Kidney (tissue), 14 donors: ENCODE results near the gene PAX3. TPM values are rescaled to one million over a fixed set of nuclear protein-coding genes. Genes with fewer than 3 reads are reported as not detected.

ENCODE experiments used
- DNase-seq, 5 donors: peaks; one replicate each; pipeline ENCODE4 v3.0.0-alpha.2; 2013 to 2020
- FAIRE-seq: peaks from 2 replicates; lab custom pipeline; 2012; peaks lifted over from hg19 to GRCh38; lab: Jason Lieb, UNC
- H3K27ac ChIP-seq, 2 donors: one replicate each; pipeline ENCODE4 v1.7.0; 2013; ENCODE audit warnings: low read depth in 2 of 2, low read length in 2 of 2, inconsistent platforms in 1 of 2
- H3K27me3 ChIP-seq: one replicate; pipeline ENCODE4 v1.7.1; 2013; ENCODE audit warnings: low read length, inconsistent platforms; ENCODE audit not compliant: control insufficient read depth, insufficient read depth
- H3K36me3 ChIP-seq, 3 donors: one replicate each; pipeline versions ENCODE4 v1.7.0 to v1.7.1; 2013; ENCODE audit warnings: low read length in 3 of 3, control low read depth in 1 of 3, inconsistent platforms in 1 of 3; ENCODE audit not compliant: insufficient read depth in 3 of 3, control insufficient read depth in 2 of 3
- H3K4me1 ChIP-seq, 3 donors: one replicate each; pipeline versions ENCODE4 v1.7.0 to v1.7.1; 2013; ENCODE audit warnings: low read length in 3 of 3, inconsistent platforms in 1 of 3, low read depth in 1 of 3; ENCODE audit not compliant: control insufficient read depth in 2 of 3, insufficient read depth in 2 of 3
- H3K4me3 ChIP-seq, 3 donors: one replicate each; pipeline versions ENCODE4 v1.7.0 to v1.8.1; 2013; ENCODE audit warnings: low read length in 3 of 3, control low read depth in 1 of 3, inconsistent platforms in 1 of 3
- H3K9ac ChIP-seq, 3 donors: one replicate each; pipeline versions ENCODE4 v1.7.0 to v1.7.1; 2013; ENCODE audit warnings: low read length in 3 of 3, control low read depth in 1 of 3, inconsistent platforms in 1 of 3
- H3K9me3 ChIP-seq, 3 donors: one replicate each; pipeline versions ENCODE4 v1.7.0 to v1.7.1; 2013; ENCODE audit warnings: low read length in 3 of 3, control low read depth in 1 of 3, inconsistent platforms in 1 of 3; ENCODE audit not compliant: control insufficient read depth in 2 of 3, insufficient read depth in 1 of 3
- intact Hi-C: fragments of 100-400 bp; cut with DNase I; formaldehyde crosslinking; loops from one replicate; pipeline ENCODE4 v1.11.1; 2022
- polyA plus RNA-seq: library from polyadenylated mRNA; stranded (reverse); fragments of 350-450 nt; fragmentation: Illumina TruSeq; extraction: RNeasy Lipid Tissue Mini Kit (QIAGEN cat#74804); gene quantifications from one replicate; pipeline ENCODE4 v1.2.3, GENCODE V29; 2014; ENCODE audit warnings: low read depth, low replicate concordance; ENCODE audit not compliant: insufficient read depth
- total RNA-seq: library from RNA; stranded (reverse); fragmentation: NEBNext Ultra II Directional; extraction: Animal tissue kit (Norgen Biotek cat#: 25700); gene quantifications from one replicate; pipeline ENCODE4 v1.2.1, GENCODE V29; 2021
- TF ChIP-seq, protein P1 (sequence below): IDR thresholded peaks from 3 replicates; pipeline ENCODE4 v1.5.1; 2012; ENCODE audit warnings: mild to moderate bottlenecking, moderate library complexity, borderline replicate concordance; ENCODE audit not compliant: insufficient read depth; ENCODE audit errors: extremely low read depth
- donor health status: control.
- donor health status: control.
- donor health status: control.
- donor health status: control.
- donor health status: control.
- donor health status: DM: yes; HTN: yes; CAD: no.
- donor health status: Normal renal cell carcinoma (clear cell type).

PAX3 gene
- total and polyA plus RNA-seq, 2 donors from 2014 or later, result not detected

DNA sequence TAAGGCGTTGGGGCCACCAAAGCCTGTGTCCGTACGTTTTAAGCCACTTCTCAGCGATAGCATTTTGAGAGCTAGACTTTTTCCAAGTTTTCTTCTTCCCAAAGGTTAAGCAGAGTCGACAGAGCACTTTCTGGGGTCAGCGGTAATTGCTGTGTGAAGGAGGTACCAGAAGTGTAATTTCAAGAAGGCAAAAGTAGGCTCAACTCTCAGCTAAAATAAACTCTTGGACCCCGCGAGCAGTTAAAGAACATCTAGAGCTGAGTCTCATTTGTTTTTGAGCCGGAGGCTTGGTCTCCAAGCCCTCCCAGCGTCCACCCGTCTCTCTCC lies 1.9 kb upstream of the PAX3 start:
- no peaks in the 10 kb centered on the region for H3K36me3 ChIP-seq
- TF ChIP-seq, protein P1, sequence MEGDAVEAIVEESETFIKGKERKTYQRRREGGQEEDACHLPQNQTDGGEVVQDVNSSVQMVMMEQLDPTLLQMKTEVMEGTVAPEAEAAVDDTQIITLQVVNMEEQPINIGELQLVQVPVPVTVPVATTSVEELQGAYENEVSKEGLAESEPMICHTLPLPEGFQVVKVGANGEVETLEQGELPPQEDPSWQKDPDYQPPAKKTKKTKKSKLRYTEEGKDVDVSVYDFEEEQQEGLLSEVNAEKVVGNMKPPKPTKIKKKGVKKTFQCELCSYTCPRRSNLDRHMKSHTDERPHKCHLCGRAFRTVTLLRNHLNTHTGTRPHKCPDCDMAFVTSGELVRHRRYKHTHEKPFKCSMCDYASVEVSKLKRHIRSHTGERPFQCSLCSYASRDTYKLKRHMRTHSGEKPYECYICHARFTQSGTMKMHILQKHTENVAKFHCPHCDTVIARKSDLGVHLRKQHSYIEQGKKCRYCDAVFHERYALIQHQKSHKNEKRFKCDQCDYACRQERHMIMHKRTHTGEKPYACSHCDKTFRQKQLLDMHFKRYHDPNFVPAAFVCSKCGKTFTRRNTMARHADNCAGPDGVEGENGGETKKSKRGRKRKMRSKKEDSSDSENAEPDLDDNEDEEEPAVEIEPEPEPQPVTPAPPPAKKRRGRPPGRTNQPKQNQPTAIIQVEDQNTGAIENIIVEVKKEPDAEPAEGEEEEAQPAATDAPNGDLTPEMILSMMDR, result no peak
- FAIRE-seq (no peak), DNase-seq (peak in 1 of 5 donors; percentile 59)
- no peaks in the 10 kb centered on the region for H3K9me3 ChIP-seq
- intact Hi-C loops, result no loop called here
- H3K27ac ChIP-seq, result no peak overlapping the region
- no peak overlapping the region for H3K9ac ChIP-seq
- H3K4me1 ChIP-seq, result peaks cover 0 to 8% (median 4%) of the 10 kb centered on the region in 3 donors
- H3K27me3 ChIP-seq, result peaks cover 88% of the 10 kb centered on the region
- no peak overlapping the region for H3K4me3 ChIP-seq

DNA sequence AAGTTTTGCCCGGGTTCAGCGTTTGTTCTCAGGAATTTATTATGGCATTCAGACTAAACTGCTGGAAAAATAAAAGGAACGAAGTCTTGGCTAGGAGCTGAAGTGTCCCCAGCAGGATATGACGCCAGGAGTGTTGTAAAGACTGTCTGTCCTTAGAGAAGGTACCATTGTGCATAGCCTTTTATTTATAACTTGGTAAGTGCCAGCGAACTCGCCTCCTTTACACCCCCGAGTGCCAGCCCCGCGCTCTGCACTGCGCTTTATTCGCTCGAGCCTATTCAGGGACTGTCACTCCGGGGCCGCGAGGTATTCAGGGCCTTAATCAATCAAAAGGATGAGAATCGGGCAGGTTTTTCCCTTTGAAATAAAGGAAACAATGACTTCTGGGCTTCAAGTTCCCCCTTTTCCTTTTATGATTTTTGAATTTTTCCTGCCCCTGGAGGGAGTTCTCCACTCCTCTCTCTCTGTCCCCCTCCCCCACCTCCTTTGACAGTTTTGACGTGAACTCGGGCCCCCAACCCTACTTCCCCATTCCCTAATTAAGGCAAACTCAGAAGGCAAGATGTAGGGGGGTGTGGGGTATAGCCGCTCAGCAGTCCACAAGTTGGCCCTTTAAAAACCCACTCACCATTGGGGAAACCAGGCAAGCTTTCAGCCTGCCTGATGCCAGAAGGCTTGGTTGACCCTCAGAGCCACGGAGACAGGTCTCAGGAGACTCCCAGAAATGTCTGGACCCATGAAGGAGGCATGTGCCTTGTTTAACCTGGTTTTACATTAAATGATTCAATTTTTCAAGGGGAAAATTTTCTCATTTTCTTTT lies 1.3 kb upstream of the PAX3 start:
- Histone ChIP-seq H3K4me1 (peaks cover 0 to 5% (median 0%) of the 10 kb centered on the region in 3 donors), H3K4me3 (no peak overlapping the region), H3K9ac (no peak overlapping the region), H3K36me3 (no peaks in the 10 kb centered on the region), H3K27me3 (peaks cover 91% of the 10 kb centered on the region), H3K27ac (no peak overlapping the region), H3K9me3 (no peaks in the 10 kb centered on the region)
- no peak for FAIRE-seq
- TF ChIP-seq, protein P1, result no peak
- intact Hi-C loops, result no loop called here
- DNase-seq, result no peak

DNA sequence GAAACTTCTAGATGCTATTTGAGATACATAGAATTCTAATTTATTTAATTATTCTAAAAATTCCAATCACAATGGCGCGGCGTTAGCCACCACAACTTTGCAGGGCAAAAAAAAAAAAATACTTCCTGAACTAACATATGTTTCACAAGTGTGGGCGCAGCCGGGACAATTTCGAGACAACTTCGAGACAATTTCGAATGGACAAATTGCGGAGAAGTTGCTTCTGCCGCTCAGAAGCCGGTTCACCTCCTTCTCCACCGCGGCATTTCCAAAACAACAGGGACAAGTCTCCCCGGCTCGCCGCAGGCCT lies 842 bp downstream of the PAX3 start:
- no peaks in the 10 kb centered on the region for H3K36me3 ChIP-seq
- H3K4me3 ChIP-seq, result no peak overlapping the region
- FAIRE-seq (no peak), DNase-seq (peak in 3 of 5 donors; percentile 39 to 63 (median 47))
- intact Hi-C loops, result no loop called here
- no peak overlapping the region for H3K9ac ChIP-seq
- no peak overlapping the region for H3K27ac ChIP-seq
- H3K4me1 ChIP-seq, result peaks cover 0 to 4% (median 0%) of the 10 kb centered on the region in 3 donors
- TF ChIP-seq, protein P1, result no peak
- no peaks in the 10 kb centered on the region for H3K9me3 ChIP-seq
- H3K27me3 ChIP-seq, result peaks cover 89% of the 10 kb centered on the region
